ENCODE results near the gene HOXA3.

DNA sequence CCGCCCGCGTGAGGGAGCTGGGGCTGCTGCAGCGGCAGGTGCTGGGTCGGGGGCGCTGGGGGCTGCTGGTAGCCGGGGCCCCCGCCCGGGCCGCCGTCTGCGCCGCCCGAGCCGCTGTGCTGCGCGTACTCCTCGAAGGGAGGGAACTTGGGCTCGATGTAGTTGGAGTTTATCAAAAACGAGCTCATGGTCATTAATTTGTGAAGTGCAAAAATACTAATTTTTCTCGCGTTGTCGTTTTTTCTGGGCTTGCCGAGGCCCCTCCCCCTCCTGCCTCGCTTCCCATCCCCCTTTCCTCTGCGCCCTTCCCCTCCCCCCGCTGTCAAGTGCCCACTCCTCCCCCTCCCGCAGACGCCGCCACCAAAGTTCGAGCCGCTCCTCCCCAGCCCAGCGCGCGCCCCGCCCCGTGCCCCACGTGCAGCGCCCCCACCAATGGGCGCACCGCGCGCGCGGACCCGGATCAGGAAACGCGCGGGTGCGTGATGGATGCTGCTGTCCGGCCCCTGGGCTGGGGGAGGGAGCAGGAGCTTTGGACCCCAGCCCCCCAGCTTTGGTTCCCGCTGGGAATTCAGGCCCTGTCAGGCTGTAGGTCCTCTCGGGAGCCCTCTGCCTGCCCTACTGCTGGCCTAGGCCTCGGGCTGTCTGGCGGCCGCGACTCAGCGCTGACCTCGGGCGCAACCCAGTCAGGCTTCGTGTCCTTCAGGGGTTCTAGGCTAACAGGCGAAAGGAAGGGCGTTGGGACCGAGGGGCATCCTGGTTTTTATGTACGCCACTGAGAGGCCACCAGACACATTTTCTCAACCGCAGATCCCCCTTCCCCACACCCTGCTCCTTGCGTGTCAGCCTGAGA lies 21.6 kb downstream of the HOXA3 start, which contains the start of gene HOXA4:
- TF ChIP-seq, protein P1, sequence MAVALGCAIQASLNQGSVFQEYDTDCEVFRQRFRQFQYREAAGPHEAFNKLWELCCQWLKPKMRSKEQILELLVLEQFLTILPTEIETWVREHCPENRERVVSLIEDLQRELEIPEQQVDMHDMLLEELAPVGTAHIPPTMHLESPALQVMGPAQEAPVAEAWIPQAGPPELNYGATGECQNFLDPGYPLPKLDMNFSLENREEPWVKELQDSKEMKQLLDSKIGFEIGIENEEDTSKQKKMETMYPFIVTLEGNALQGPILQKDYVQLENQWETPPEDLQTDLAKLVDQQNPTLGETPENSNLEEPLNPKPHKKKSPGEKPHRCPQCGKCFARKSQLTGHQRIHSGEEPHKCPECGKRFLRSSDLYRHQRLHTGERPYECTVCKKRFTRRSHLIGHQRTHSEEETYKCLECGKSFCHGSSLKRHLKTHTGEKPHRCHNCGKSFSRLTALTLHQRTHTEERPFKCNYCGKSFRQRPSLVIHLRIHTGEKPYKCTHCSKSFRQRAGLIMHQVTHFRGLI (CRISPR knock-in tag; IDR thresholded peaks at IDR 0.05) = no peak
- TF ChIP-seq FOXJ2 (tag; IDR thresholded peaks at IDR 0.05) (no peak), CBFB (CRISPR knock-in tag; IDR thresholded peaks at IDR 0.05) (no peak), GABPB1 (CRISPR knock-in tag; IDR thresholded peaks at IDR 0.05) (no peak), SPI1 (IDR thresholded peaks at IDR 0.05; ENCODE audit: borderline replicate concordance, low read depth, low read length) (no peak), CCNT2 (IDR thresholded peaks at IDR 0.05; ENCODE audit: borderline replicate concordance, extremely low read depth, insufficient read length, low read depth, low read length) (no peak), MXI1 (IDR thresholded peaks at IDR 0.05; ENCODE audit: low read depth, low read length) (no peak), NR2C2 (CRISPR knock-in tag; IDR thresholded peaks at IDR 0.05) (no peak), NR2C2 (tag; IDR thresholded peaks at IDR 0.05) (no peak)
- TF ChIP-seq, protein P2, sequence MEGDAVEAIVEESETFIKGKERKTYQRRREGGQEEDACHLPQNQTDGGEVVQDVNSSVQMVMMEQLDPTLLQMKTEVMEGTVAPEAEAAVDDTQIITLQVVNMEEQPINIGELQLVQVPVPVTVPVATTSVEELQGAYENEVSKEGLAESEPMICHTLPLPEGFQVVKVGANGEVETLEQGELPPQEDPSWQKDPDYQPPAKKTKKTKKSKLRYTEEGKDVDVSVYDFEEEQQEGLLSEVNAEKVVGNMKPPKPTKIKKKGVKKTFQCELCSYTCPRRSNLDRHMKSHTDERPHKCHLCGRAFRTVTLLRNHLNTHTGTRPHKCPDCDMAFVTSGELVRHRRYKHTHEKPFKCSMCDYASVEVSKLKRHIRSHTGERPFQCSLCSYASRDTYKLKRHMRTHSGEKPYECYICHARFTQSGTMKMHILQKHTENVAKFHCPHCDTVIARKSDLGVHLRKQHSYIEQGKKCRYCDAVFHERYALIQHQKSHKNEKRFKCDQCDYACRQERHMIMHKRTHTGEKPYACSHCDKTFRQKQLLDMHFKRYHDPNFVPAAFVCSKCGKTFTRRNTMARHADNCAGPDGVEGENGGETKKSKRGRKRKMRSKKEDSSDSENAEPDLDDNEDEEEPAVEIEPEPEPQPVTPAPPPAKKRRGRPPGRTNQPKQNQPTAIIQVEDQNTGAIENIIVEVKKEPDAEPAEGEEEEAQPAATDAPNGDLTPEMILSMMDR (IDR thresholded peaks at IDR 0.05 in 2 of 3, conservative IDR thresholded peaks at IDR 0.05 in 1 of 3; ENCODE audit: insufficient read depth in 2 of 3, low read depth in 1 of 3, low read length in 3 of 3) = no peak
- TF ChIP-seq, protein P3, sequence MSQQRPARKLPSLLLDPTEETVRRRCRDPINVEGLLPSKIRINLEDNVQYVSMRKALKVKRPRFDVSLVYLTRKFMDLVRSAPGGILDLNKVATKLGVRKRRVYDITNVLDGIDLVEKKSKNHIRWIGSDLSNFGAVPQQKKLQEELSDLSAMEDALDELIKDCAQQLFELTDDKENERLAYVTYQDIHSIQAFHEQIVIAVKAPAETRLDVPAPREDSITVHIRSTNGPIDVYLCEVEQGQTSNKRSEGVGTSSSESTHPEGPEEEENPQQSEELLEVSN (IDR thresholded peaks at IDR 0.05; ENCODE audit: borderline replicate concordance in 1 of 2, extremely low read depth in 1 of 2, insufficient read depth in 1 of 2, insufficient read length in 1 of 2, low read depth in 1 of 2, low read length in 1 of 2, poor library complexity in 1 of 2, severe bottlenecking in 1 of 2) = no peak

All from K562 (cell line).